Cardiac fibroblast (primary cell): Measurements from ENCODE around the gene SYT7.
A peak's percentile ranks its signal among the peaks of the same experiment; 100 is the strongest.

Experiments
- DNase-seq, 2 donors: peaks; one replicate each; pipeline versions ENCODE4 v3.0.0 to v3.0.0-alpha.2; 2010; ENCODE audit warnings: low read depth in 2 of 2
- H3K4me3 ChIP-seq, 2 donors: replicated peaks in 1 of 2; 1 replicate in 1 of 2; 2 replicates in 1 of 2; pipeline ENCODE4 v1.5.1; 2011; ENCODE audit warnings: low read depth in 2 of 2, low read length in 2 of 2, mild to moderate bottlenecking in 2 of 2, moderate library complexity in 1 of 2
- TF ChIP-seq, protein P1 (sequence below): IDR thresholded peaks from one replicate; pipeline ENCODE4 v1.5.1; 2011; ENCODE audit warnings: low read depth, mild to moderate bottlenecking, low read length, inconsistent platforms

Gene SYT7

DNA sequence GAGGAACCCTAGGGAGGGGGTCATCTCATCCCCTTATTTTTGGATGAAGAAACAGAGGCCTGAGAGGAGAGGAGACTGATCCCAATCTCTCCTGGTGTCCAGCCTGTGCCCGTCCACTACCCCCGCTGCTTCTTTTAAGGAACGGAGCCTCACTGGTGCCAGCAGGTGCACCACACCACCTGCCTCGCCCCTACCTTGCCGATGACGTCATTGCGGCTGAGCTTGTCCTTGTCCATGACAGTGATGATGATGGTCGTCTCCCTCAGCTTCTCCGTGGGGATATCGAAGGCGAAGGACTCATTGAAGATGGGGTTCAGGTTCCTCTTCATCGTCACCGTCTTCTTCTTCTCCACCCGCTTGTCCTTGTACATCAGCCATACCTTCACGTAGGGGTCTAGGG is 58.0 kb downstream of the SYT7 start:
- TF ChIP-seq, protein P1, sequence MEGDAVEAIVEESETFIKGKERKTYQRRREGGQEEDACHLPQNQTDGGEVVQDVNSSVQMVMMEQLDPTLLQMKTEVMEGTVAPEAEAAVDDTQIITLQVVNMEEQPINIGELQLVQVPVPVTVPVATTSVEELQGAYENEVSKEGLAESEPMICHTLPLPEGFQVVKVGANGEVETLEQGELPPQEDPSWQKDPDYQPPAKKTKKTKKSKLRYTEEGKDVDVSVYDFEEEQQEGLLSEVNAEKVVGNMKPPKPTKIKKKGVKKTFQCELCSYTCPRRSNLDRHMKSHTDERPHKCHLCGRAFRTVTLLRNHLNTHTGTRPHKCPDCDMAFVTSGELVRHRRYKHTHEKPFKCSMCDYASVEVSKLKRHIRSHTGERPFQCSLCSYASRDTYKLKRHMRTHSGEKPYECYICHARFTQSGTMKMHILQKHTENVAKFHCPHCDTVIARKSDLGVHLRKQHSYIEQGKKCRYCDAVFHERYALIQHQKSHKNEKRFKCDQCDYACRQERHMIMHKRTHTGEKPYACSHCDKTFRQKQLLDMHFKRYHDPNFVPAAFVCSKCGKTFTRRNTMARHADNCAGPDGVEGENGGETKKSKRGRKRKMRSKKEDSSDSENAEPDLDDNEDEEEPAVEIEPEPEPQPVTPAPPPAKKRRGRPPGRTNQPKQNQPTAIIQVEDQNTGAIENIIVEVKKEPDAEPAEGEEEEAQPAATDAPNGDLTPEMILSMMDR = no peak
- H3K4me3 ChIP-seq = no peak overlapping the region
- DNase-seq = no peak

DNA sequence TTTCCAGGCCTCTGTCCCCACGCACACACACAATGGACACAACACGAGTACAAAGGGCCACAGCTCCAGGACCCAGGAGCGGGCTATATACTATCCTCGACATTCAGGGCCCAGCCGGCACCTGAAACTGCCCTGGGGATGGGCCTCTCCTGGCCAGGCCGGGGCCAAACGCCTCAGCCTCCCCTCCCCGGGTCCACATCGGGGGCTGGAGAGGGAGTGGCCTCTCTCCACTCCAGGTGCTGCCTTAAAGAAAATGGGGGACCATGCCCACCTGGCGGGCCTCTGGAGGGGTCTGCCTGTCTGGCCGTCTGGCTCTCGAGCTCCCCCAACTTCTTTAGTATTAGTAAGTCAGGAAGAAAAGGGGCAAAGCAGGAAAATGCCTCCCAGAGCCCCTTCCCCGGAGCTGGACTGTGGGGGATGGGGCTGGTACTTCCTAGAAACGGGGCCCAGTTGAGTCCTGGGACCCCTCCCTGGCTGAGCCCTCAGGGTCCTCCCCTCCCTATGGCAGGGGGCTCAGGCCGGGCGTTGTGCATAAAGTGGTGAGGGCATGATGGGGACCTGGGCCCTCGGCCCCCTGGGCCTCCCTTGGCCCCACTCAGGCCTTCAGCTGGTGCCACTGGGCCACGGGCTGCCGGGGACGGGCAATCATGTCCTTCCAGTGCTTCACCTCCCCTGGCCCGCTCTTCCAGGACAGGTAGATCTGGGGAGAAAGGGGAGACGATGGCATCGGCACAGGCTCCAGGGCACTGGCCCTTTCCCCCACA is 62.7 kb downstream of the SYT7 start:
- TF ChIP-seq, protein P1 = no peak

DNA sequence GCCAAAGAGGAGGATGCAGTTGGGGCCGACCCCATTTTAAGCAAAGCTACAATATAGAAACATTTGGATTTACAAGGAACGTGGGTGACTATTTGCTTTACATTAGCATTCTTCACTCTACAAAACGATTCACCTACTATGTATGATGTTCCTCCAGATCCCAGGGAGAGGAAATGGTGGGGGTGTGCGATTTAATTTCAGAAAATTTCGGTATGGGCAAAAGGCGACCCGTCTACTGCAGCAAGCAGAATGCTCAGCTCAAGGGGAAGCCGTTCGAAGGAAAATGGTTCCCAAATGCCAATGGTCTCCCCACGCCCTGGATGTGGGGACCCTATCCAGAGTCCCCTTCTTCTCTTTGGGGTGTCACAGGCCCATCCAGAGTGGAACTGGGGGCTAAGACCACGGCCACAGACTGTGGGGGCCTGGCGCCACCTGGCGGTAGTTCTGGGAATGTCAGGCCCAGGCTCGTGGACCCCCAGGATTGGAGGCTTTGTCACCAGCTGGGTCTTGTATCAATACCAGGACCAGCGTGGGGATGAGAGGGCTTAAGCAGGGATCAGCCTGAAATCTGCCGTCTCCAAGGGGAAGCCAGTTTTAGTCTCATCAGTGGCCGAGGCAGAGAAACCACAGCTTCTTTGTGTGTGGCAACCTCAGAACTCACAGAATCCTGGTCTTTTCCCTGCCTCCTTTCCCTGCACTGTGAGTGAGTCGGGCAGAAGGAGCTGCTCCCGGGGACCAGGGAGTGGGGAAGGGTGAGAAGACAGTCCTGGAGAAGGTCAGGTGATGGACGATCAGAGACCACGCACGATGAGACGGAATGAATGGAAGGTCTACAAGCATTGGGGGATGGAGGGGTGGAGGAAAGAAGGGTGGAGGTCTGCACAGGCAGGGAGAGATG is 64.0 kb downstream of the SYT7 start:
- H3K4me3 ChIP-seq = no peak overlapping the region
- peak; percentile 28 to 33 for DNase-seq

More for the DNA sequence above, 62.7 kb downstream of the SYT7 start:
- no peak for DNase-seq
- no peak overlapping the region for H3K4me3 ChIP-seq

DNA sequence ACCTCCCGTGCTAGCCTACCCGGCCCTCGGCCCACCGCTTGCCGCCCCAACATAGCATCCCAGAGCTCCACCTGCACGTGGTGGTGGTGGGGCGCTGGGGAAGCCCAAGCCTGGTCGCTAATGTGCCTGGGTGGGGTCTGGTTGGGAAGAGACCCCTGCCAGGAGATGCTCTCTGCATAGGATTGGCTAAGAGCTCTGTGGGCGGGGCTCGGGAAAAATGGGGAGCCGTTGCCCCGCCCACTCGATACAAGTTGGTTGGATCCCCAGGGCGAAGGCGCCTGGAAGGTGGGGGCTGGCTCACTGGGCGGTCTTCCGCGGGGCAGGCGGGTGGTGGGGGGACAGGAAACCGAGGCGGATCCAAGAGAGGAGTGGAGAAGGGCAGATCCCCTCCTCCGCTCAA is 64.7 kb downstream of the SYT7 start:
- TF ChIP-seq, protein P1 = no peak
- no peak overlapping the region for H3K4me3 ChIP-seq
- DNase-seq = no peak

More for the DNA sequence above, 64.0 kb downstream of the SYT7 start:
- TF ChIP-seq, protein P1 = peak; percentile 98

DNA sequence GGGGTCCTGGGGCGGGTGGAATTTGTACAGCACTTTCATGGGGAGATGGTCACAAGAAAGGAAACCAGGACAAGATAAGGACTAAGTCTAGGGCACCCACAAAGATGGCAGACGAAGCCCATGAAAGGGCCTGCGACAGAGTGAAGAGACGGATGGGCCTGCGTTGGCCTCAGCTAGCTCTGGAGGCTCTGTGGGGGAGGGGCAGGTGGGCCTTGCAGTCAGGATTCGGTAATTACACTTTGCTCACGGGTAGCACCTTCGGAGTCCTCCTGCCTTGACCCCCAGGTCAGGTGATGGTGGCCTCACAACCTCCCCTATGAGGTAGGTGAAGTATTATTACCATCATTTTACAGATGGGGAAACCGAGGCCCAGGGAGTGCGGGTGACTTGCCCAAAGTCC is 65.2 kb downstream of the SYT7 start:
- no peak for DNase-seq
- H3K4me3 ChIP-seq = no peak overlapping the region
- TF ChIP-seq, protein P1 = no peak

DNA sequence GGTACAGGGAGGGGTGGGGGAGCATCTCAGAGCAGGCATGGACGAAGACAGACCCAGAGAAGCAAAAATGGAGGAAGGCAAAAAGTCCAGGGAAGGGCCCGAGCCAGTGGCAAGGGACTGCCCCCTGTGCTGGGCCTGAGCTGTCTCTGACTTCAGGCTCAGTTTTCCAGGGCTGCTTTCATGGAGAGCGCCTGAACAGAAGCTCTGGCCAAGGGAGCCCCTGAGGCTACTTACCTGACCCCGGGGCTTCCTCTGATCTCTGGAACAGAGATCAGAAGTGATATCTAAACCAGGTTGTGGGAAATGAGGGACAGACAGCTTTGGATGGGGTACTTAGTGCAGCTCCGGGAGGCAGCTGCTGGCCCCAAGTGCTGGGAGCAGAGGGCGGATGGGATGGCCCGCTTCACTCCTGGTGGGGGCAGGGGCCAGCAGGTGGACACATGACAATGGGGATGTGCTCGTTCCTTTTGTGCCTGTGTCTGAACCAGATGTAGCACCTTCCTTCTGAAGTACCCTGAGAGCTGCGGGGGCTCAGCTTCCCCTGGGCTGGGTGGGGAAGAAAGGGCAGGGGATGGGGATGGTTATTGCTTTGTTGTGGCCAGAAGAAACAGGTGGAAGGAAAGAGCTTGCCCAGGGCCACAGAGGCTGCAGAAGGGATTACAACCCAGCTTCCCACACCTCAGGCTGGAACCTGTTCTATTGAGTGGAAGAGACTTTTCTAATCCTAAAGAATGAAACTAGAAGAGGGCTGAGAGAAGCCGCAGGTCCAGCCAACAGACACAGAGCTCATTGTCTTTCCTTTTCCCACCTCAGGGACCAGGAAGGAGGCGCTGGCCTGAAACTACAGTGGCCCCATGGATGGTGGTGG is 66.6 kb downstream of the SYT7 start:
- no peak for DNase-seq
- TF ChIP-seq, protein P1 = no peak
- H3K4me3 ChIP-seq = no peak overlapping the region
